RWPE2 (cell line): Measurements from ENCODE around the gene SCFD2.

Experiments used
- ATAC-seq: fragments of 200-7000 bp; cut with Tn5 transposase; 3 replicates; pipeline ENCODE4 v1.9.1; 2021; ENCODE audit warnings: low read depth
- DNase-seq: peaks from one replicate; pipeline ENCODE4 v3.0.0-alpha.2; 2020; ENCODE audit warnings: low spot score
- H3K27ac ChIP-seq: fragments of 450-650 bp; 2 replicates; pipeline ENCODE4 v1.5.1; 2017; ENCODE audit warnings: mild to moderate bottlenecking; ENCODE audit not compliant: poor library complexity, severe bottlenecking
- H3K27me3 ChIP-seq: fragments of 250-450 bp; sonication (Bioruptor Pico); 2 replicates; pipeline ENCODE4 v1.5.1; 2021; ENCODE audit warnings: mild to moderate bottlenecking, moderate library complexity; ENCODE audit not compliant: insufficient read depth, poor library complexity, severe bottlenecking
- H3K36me3 ChIP-seq: fragments of 250-450 bp; sonication (Bioruptor Pico); 2 replicates; pipeline ENCODE4 v1.5.1; 2020; ENCODE audit warnings: low read depth, mild to moderate bottlenecking, moderate library complexity
- H3K4me1 ChIP-seq: fragments of 250-450 bp; sonication (Bioruptor Pico); 2 replicates; pipeline ENCODE4 v1.5.1; 2021; ENCODE audit warnings: mild to moderate bottlenecking, moderate library complexity; ENCODE audit not compliant: insufficient read depth, poor library complexity, severe bottlenecking
- H3K4me3 ChIP-seq: fragments of 250-450 bp; sonication (Bioruptor Pico); 2 replicates; pipeline ENCODE4 v1.5.1; 2021; ENCODE audit warnings: mild to moderate bottlenecking, moderate library complexity; ENCODE audit not compliant: severe bottlenecking
- H3K9me3 ChIP-seq: fragments of 250-450 bp; sonication (Bioruptor Pico); 2 replicates; pipeline ENCODE4 v1.5.1; 2021; ENCODE audit warnings: mild to moderate bottlenecking, moderate library complexity; ENCODE audit not compliant: severe bottlenecking
- TF ChIP-seq, protein P1 (sequence below): fragments of 450-650 bp; IDR thresholded peaks from one replicate; pipeline ENCODE4 v1.5.1; 2017; ENCODE audit warnings: mild to moderate bottlenecking, moderate library complexity; ENCODE audit not compliant: poor library complexity, severe bottlenecking

SCFD2 gene

GRCh38 chr4:52926196-52926974 is 439.5 kb downstream of the SCFD2 start:
- DNase-seq (no peak), ATAC-seq (no peak)
- TF ChIP-seq, protein P1, sequence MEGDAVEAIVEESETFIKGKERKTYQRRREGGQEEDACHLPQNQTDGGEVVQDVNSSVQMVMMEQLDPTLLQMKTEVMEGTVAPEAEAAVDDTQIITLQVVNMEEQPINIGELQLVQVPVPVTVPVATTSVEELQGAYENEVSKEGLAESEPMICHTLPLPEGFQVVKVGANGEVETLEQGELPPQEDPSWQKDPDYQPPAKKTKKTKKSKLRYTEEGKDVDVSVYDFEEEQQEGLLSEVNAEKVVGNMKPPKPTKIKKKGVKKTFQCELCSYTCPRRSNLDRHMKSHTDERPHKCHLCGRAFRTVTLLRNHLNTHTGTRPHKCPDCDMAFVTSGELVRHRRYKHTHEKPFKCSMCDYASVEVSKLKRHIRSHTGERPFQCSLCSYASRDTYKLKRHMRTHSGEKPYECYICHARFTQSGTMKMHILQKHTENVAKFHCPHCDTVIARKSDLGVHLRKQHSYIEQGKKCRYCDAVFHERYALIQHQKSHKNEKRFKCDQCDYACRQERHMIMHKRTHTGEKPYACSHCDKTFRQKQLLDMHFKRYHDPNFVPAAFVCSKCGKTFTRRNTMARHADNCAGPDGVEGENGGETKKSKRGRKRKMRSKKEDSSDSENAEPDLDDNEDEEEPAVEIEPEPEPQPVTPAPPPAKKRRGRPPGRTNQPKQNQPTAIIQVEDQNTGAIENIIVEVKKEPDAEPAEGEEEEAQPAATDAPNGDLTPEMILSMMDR = no peak
- Histone ChIP-seq H3K4me1 (no peaks in the 10 kb centered on the region), H3K27ac (no peak overlapping the region), H3K36me3 (no peaks in the 10 kb centered on the region), H3K27me3 (no peaks in the 10 kb centered on the region), H3K4me3 (no peak overlapping the region), H3K9me3 (no peaks in the 10 kb centered on the region)

DNA sequence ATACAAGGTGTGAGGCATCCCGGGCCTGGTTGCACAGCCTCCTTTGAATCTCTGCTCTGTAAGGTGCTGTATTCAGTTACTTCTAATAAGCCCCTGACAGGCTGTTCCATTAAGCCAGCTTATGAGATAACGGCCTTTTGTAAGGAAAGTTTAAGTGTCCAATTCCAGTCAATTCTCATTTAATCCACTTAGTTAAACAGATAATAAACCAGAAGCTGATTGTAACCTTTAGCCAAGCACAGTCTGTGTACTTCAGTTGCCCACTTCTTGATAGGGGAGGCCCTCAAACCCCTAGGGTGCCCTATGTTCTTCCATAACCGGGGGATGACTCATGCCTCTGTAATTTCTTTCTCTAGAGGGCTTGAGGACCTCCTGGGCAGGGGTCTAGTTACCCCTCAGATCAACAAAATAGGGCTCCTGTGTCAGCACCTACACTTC is 440.3 kb downstream of the SCFD2 start:
- Histone ChIP-seq H3K4me1 (no peaks in the 10 kb centered on the region), H3K36me3 (no peaks in the 10 kb centered on the region), H3K27ac (no peak overlapping the region), H3K9me3 (no peaks in the 10 kb centered on the region), H3K4me3 (no peak overlapping the region), H3K27me3 (no peaks in the 10 kb centered on the region)
- TF ChIP-seq, protein P1 = no peak
- ATAC-seq = no peak
- DNase-seq = no peak

DNA sequence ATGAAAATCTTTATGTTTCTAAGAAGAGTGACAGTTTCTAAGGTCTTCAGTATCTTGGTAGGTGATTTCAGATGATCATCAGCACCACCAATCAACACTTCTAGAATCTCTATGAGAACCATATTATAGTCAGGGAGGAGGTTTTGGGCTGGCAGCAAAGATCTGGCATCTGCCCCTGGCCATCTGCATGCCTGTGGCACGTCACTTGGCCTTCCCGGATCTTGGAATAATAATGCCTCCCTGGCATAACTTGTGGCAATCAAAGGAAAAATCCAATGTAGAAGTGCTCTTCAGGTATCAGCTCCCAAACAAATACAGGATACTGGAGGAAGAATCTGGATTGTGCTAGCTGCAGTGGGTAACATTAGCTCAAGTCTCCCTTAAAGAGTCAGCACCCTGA is 446.4 kb downstream of the SCFD2 start:
- TF ChIP-seq, protein P1 = no peak
- ATAC-seq = no peak
- no peak for DNase-seq

GRCh38 chr4:52917817-52918216 is 448.0 kb downstream of the SCFD2 start:
- Histone ChIP-seq H3K27ac (no peak overlapping the region), H3K27me3 (no peaks in the 10 kb centered on the region), H3K9me3 (no peaks in the 10 kb centered on the region), H3K4me3 (no peak overlapping the region), H3K4me1 (no peaks in the 10 kb centered on the region), H3K36me3 (no peaks in the 10 kb centered on the region)
- TF ChIP-seq, protein P1 = no peak
- DNase-seq (no peak), ATAC-seq (no peak)

More for the DNA sequence above, 446.4 kb downstream of the SCFD2 start:
- no peak overlapping the region for H3K4me3 ChIP-seq
- no peaks in the 10 kb centered on the region for H3K27me3 ChIP-seq
- H3K27ac ChIP-seq = no peak overlapping the region
- no peaks in the 10 kb centered on the region for H3K36me3 ChIP-seq
- H3K4me1 ChIP-seq = no peaks in the 10 kb centered on the region
- no peaks in the 10 kb centered on the region for H3K9me3 ChIP-seq

- Histone ChIP-seq H3K27ac (no peak overlapping the region), H3K36me3 (no peaks in the 10 kb centered on the region), H3K9me3 (no peaks in the 10 kb centered on the region), H3K4me3 (no peak overlapping the region), H3K4me1 (no peaks in the 10 kb centered on the region), H3K27me3 (no peaks in the 10 kb centered on the region)
- ATAC-seq = no peak
- no peak for DNase-seq
- TF ChIP-seq, protein P1 = no peak
These were observed 450.0 kb downstream of the SCFD2 start for GRCh38 chr4:52915730-52916300.
